ENCODE results near the gene DIP2C.
"Not testable (repeated sequence)": the region's sequence is repeated elsewhere in the genome, so short reads cannot be mapped to it uniquely, and the experiment has no call there.

GRCh38 chr10:347190-347589 lies 342.3 kb downstream of the DIP2C start:
- not testable (repeated sequence) for TF ChIP-seq BHLHE40 (IDR thresholded peaks at IDR 0.05; ENCODE audit: borderline replicate concordance); FOXA1 (IDR thresholded peaks at IDR 0.05); HDGF (IDR thresholded peaks at IDR 0.05; ENCODE audit: borderline replicate concordance); FOXK2 (IDR thresholded peaks at IDR 0.05); SP1 (IDR thresholded peaks at IDR 0.05); NFRKB (IDR thresholded peaks at IDR 0.05)

Data from HEK293T (cell line).